Measurements from ENCODE around the gene TBC1D8.

TBC1D8 gene

DNA sequence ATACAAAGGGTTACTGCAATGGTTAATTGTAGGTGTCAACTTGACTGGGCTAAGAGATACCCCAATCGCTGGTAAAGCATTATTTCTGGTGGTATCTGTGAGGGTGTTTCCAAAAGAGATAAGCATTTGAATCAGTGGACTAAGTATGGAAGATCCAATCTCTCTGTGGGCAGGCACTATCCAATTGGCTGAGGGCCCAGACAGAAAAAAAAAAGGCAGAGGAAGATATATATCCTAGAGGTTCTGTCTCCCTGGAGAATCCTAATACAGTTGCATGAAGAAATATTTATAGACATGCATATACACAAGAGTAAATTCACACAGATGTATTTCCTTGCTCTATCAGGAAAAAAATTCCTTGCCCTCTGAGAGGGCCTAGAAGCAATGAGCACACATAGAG is 43.9 kb downstream of the TBC1D8 start:
- TF ChIP-seq GABPA (IDR thresholded peaks at IDR 0.05; ENCODE audit: low read depth): no peak
- TF ChIP-seq POLR2AphosphoS5 (IDR thresholded peaks at IDR 0.05; ENCODE audit: low read depth): no peak
- TF ChIP-seq, protein P1, sequence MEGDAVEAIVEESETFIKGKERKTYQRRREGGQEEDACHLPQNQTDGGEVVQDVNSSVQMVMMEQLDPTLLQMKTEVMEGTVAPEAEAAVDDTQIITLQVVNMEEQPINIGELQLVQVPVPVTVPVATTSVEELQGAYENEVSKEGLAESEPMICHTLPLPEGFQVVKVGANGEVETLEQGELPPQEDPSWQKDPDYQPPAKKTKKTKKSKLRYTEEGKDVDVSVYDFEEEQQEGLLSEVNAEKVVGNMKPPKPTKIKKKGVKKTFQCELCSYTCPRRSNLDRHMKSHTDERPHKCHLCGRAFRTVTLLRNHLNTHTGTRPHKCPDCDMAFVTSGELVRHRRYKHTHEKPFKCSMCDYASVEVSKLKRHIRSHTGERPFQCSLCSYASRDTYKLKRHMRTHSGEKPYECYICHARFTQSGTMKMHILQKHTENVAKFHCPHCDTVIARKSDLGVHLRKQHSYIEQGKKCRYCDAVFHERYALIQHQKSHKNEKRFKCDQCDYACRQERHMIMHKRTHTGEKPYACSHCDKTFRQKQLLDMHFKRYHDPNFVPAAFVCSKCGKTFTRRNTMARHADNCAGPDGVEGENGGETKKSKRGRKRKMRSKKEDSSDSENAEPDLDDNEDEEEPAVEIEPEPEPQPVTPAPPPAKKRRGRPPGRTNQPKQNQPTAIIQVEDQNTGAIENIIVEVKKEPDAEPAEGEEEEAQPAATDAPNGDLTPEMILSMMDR (IDR thresholded peaks at IDR 0.05; ENCODE audit: insufficient read depth, low read length): no peak
- TF ChIP-seq SPI1 (IDR thresholded peaks at IDR 0.05; ENCODE audit: borderline replicate concordance, low read depth): no peak
- TF ChIP-seq, protein P2, sequence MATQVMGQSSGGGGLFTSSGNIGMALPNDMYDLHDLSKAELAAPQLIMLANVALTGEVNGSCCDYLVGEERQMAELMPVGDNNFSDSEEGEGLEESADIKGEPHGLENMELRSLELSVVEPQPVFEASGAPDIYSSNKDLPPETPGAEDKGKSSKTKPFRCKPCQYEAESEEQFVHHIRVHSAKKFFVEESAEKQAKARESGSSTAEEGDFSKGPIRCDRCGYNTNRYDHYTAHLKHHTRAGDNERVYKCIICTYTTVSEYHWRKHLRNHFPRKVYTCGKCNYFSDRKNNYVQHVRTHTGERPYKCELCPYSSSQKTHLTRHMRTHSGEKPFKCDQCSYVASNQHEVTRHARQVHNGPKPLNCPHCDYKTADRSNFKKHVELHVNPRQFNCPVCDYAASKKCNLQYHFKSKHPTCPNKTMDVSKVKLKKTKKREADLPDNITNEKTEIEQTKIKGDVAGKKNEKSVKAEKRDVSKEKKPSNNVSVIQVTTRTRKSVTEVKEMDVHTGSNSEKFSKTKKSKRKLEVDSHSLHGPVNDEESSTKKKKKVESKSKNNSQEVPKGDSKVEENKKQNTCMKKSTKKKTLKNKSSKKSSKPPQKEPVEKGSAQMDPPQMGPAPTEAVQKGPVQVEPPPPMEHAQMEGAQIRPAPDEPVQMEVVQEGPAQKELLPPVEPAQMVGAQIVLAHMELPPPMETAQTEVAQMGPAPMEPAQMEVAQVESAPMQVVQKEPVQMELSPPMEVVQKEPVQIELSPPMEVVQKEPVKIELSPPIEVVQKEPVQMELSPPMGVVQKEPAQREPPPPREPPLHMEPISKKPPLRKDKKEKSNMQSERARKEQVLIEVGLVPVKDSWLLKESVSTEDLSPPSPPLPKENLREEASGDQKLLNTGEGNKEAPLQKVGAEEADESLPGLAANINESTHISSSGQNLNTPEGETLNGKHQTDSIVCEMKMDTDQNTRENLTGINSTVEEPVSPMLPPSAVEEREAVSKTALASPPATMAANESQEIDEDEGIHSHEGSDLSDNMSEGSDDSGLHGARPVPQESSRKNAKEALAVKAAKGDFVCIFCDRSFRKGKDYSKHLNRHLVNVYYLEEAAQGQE (IDR thresholded peaks at IDR 0.05; ENCODE audit: insufficient replicate concordance, low read depth): no peak
- Histone ChIP-seq H3K4me3 (replicated peaks; ENCODE audit: insufficient read depth, low read length) (no peak overlapping the region), H3K27ac (replicated peaks) (no peak overlapping the region), H3K27me3 (ENCODE audit: insufficient read depth, poor library complexity, severe bottlenecking) (no peaks in the 10 kb centered on the region)
- no peak for DNase-seq (ENCODE audit: low read depth in 1 of 2, low spot score in 1 of 2)

DNA sequence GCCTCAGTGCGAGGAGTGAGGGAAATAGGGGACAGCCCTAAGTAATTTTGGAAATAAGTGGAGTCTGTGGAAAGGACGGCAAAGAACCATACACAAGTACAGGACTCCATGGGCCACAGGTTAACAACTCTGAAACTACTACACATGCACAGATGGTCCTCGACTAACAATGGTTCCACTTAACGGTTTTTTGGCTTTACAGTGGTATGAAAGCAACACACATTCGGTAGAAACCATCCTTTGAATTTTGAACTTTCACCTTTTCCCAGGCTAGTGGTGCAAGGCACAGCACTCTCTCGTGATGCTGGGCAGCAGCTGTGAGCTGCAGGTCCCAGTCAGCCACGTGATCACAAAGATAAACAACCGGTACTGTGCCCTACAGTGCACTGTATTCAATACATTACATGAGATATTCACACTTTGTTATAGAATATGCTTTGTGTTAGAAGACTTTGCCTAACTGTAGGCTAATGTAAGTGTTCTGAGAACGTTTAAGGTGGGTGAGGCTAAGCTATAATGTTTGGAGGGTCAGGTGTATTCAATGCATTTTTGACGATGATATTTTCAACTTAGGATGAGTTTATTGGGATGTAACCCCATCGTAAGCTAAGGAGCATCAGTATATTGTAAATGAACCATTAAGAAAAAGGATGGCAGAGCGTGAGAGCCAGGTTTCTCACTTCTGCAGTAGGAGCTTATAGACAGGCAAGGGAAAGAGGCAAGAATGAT is 44.6 kb downstream of the TBC1D8 start:
- Histone ChIP-seq H3K4me3 (replicated peaks; ENCODE audit: insufficient read depth, low read length) (no peak overlapping the region), H3K27me3 (ENCODE audit: insufficient read depth, poor library complexity, severe bottlenecking) (no peaks in the 10 kb centered on the region), H3K27ac (replicated peaks) (no peak overlapping the region)
- TF ChIP-seq GABPA (IDR thresholded peaks at IDR 0.05; ENCODE audit: low read depth): no peak
- TF ChIP-seq, protein P1 (IDR thresholded peaks at IDR 0.05; ENCODE audit: insufficient read depth, low read length): no peak
- TF ChIP-seq, protein P2 (IDR thresholded peaks at IDR 0.05; ENCODE audit: insufficient replicate concordance, low read depth): no peak
- TF ChIP-seq POLR2AphosphoS5 (IDR thresholded peaks at IDR 0.05; ENCODE audit: low read depth): no peak
- TF ChIP-seq SPI1 (IDR thresholded peaks at IDR 0.05; ENCODE audit: borderline replicate concordance, low read depth): no peak
- DNase-seq (ENCODE audit: low read depth in 1 of 2, low spot score in 1 of 2): no peak

GRCh38 chr2:101105654-101106053 is 45.5 kb downstream of the TBC1D8 start:
- no peak overlapping the region for H3K27ac ChIP-seq (replicated peaks)
- no peak for DNase-seq (ENCODE audit: low read depth in 1 of 2, low spot score in 1 of 2)
- no peaks in the 10 kb centered on the region for H3K27me3 ChIP-seq (ENCODE audit: insufficient read depth, poor library complexity, severe bottlenecking)
- TF ChIP-seq, protein P2 (IDR thresholded peaks at IDR 0.05; ENCODE audit: insufficient replicate concordance, low read depth): no peak
- TF ChIP-seq GABPA (IDR thresholded peaks at IDR 0.05; ENCODE audit: low read depth) (no peak), POLR2AphosphoS5 (IDR thresholded peaks at IDR 0.05; ENCODE audit: low read depth) (no peak), SPI1 (IDR thresholded peaks at IDR 0.05; ENCODE audit: borderline replicate concordance, low read depth) (no peak)
- TF ChIP-seq, protein P1 (IDR thresholded peaks at IDR 0.05; ENCODE audit: insufficient read depth, low read length): no peak
- no peak overlapping the region for H3K4me3 ChIP-seq (replicated peaks; ENCODE audit: insufficient read depth, low read length)

Measured in HL-60 (cell line).